GM12878 (cell line): Measurements from ENCODE around the gene PDCD1LG2. TPM values are rescaled to one million over a fixed set of nuclear protein-coding genes. Genes with fewer than 3 reads are reported as not detected.

Experiments used
- ATAC-seq: fragments of 200-7000 bp; cut with Tn5 transposase; 3 replicates; pipeline ENCODE4 v1.9.1; 2020; ENCODE audit warnings: mild to moderate bottlenecking, moderate library complexity
- BruUV-seq: library from RNA; stranded (reverse); fragments of 400-500 nt; replicated peaks from 2 replicates; lab custom pipeline; 2021; lab: Mats Ljungman, UMichigan
- CTCF ChIA-PET: fragments of 300-600 bp; sonication (Branson Sonifier 250); formaldehyde crosslinking; extraction: SDS; loops from one replicate; lab custom pipeline; 2021; ENCODE audit warnings: inconsistent platforms; lab: Yijun Ruan, JAX
- POLR2A ChIA-PET: fragments of 350-600 bp; formaldehyde crosslinking; extraction: SDS; loops from one replicate; lab custom pipeline; 2021; ENCODE audit warnings: inconsistent platforms; lab: Charles Lee
- RAD21 ChIA-PET: fragments of 300-600 bp; sonication (Branson Sonifier 250); formaldehyde crosslinking; loops from one replicate; lab custom pipeline; 2023; ENCODE audit warnings: antibody characterized with exemption; ENCODE audit not compliant: unreplicated experiment; lab: Charles Lee
- SMC1A ChIA-PET: fragments of 300-600 bp; sonication (Branson Sonifier 250); formaldehyde crosslinking; loops from one replicate; lab custom pipeline; 2023; ENCODE audit not compliant: unreplicated experiment, uncharacterized antibody; lab: Charles Lee
- DNase-seq: peaks from one replicate; pipeline ENCODE4 v3.0.0-alpha.2; 2011; ENCODE audit warnings: low read depth, low spot score
- FAIRE-seq: peaks from 3 replicates; lab custom pipeline; 2011; peaks lifted over from hg19 to GRCh38; lab: Jason Lieb, UNC
- H2AFZ ChIP-seq: 2 replicates; pipeline ENCODE4 v1.6.0; 2011; ENCODE audit warnings: low read depth, low read length, control low read depth; ENCODE audit not compliant: control insufficient read depth
- H3K27ac ChIP-seq: 2 replicates; pipeline ENCODE4 v1.5.1; 2011; ENCODE audit warnings: control low read depth; ENCODE audit not compliant: control insufficient read depth, insufficient read depth
- H3K27me3 ChIP-seq, 2 experiments: replicated peaks in 1 of 2; 2 replicates each; pipeline versions ENCODE4 v1.6.0 to v1.6.1; 2011; ENCODE audit warnings: low read length in 1 of 2; ENCODE audit not compliant: control insufficient read depth in 2 of 2, insufficient read depth in 2 of 2
- H3K36me3 ChIP-seq, 2 experiments: 2 replicates each; pipeline ENCODE4 v1.5.1; 2011; ENCODE audit warnings: low read length in 1 of 2; ENCODE audit not compliant: control insufficient read depth in 2 of 2, insufficient read depth in 2 of 2
- H3K4me1 ChIP-seq: 2 replicates; pipeline ENCODE4 v1.6.1; 2011; ENCODE audit warnings: mild to moderate bottlenecking, low read length, moderate library complexity, mixed read lengths; ENCODE audit not compliant: control insufficient read depth, insufficient read depth
- H3K4me2 ChIP-seq: 2 replicates; pipeline ENCODE4 v1.6.0; 2011; ENCODE audit warnings: control low read depth; ENCODE audit not compliant: control insufficient read depth, insufficient read depth
- H3K4me3 ChIP-seq: fragments of 200-600 bp; sonication (generic); 2 replicates; pipeline ENCODE4 v1.5.1; 2016
- H3K79me2 ChIP-seq: 2 replicates; pipeline ENCODE4 v1.6.0; 2011; ENCODE audit warnings: low read length; ENCODE audit not compliant: control insufficient read depth, insufficient read depth
- H3K9ac ChIP-seq: 2 replicates; pipeline ENCODE4 v1.8.0; 2011; ENCODE audit warnings: low read length, control low read depth, mixed read lengths; ENCODE audit not compliant: control insufficient read depth, insufficient read depth
- H3K9me3 ChIP-seq: replicated peaks from 3 replicates; pipeline ENCODE4 v1.5.1; 2011; ENCODE audit warnings: mild to moderate bottlenecking, low read length; ENCODE audit not compliant: control insufficient read depth, insufficient read depth
- H4K20me1 ChIP-seq: 2 replicates; pipeline ENCODE4 v1.6.0; 2011; ENCODE audit not compliant: control insufficient read depth, insufficient read depth
- BCLAF1 ChIP-seq: fragments of 450-650 bp; IDR thresholded peaks from 2 replicates; pipeline ENCODE4 v1.6.1; 2017; ENCODE audit warnings: antibody characterized with exemption, mild to moderate bottlenecking, moderate library complexity
- CEBPZ ChIP-seq: fragments of 150-350 bp; IDR thresholded peaks from 2 replicates; pipeline ENCODE4 v1.6.1; 2016; ENCODE audit warnings: low read depth, low read length
- HSF1 ChIP-seq: fragments of 150-350 bp; IDR thresholded peaks from 2 replicates; pipeline ENCODE4 v1.6.1; 2014; ENCODE audit warnings: mild to moderate bottlenecking, low read depth, low read length
- IRF4 ChIP-seq: IDR thresholded peaks from 2 replicates; pipeline ENCODE4 v1.6.1; 2011; ENCODE audit warnings: low read depth, low read length
- IRF5 ChIP-seq: fragments of 450-650 bp; IDR thresholded peaks from 2 replicates; pipeline ENCODE4 v1.6.1; 2017; ENCODE audit warnings: borderline replicate concordance
- MTA3 ChIP-seq: IDR thresholded peaks from 2 replicates; pipeline ENCODE4 v1.6.1; 2012; ENCODE audit warnings: low read length, inconsistent platforms, borderline replicate concordance
- MYB ChIP-seq: fragments of 150-350 bp; IDR thresholded peaks from 2 replicates; pipeline ENCODE4 v1.6.1; 2014; ENCODE audit warnings: mild to moderate bottlenecking, low read depth, low read length, borderline replicate concordance
- SREBF1 ChIP-seq: IDR thresholded peaks from 2 replicates; pipeline ENCODE4 v1.6.1; 2012; ENCODE audit warnings: mild to moderate bottlenecking, low read length
- SRF ChIP-seq, 2 experiments: IDR thresholded peaks; 2 replicates each; pipeline ENCODE4 v1.6.1; 2011; ENCODE audit warnings: low read depth in 2 of 2, low read length in 2 of 2, mild to moderate bottlenecking in 1 of 2, moderate library complexity in 1 of 2
- ZNF622 ChIP-seq: fragments of 450-650 bp; IDR thresholded peaks from 2 replicates; pipeline ENCODE4 v1.6.1; 2017; ENCODE audit warnings: mild to moderate bottlenecking, inconsistent platforms
- WGBS: methylation state at CpG from one replicate; pipeline ENCODE4 v1.1.6; 2016; ENCODE audit warnings: low lambda C conversion rate; ENCODE audit not compliant: insufficient replicate concordance, insufficient coverage; ENCODE audit errors: missing lambda C conversion rate; 5-methylcytosine and 5-hydroxymethylcytosine counted together
- in situ Hi-C: fragments of 300-500 bp; cut with MboI; formaldehyde crosslinking; loops from 9 replicates; pipeline ENCODE4 v1.14.3; 2018; ENCODE audit warnings: mixed read lengths
- intact Hi-C: fragments of 100-400 bp; cut with micrococcal nuclease; formaldehyde crosslinking; loops from one replicate; pipeline ENCODE4 v1.14.2; 2022; ENCODE audit not compliant: unreplicated experiment
- polyA plus RNA-seq, 11 experiments: library from polyadenylated mRNA; depleted of rRNA in 4 of 11; unstranded in 6 of 11; stranded (reverse) in 5 of 11; fragments of >200 nt; fragmentation: Nextera tagmentation in 4 of 11; fragmentation: Illumina TruSeq in 1 of 11; extraction: Ambion mirVana in 4 of 11; extraction: Trizol in 1 of 11; gene quantifications; 1 replicate in 1 of 11; 2 replicates in 10 of 11; pipeline versions ENCODE4 v1.2.1 to v1.2.3, GENCODE V29; 2011 to 2016; ENCODE audit warnings: inconsistent platforms in 2 of 11, missing spikeins in 2 of 11, low read depth in 1 of 11
- total RNA-seq, 4 experiments: library from RNA; depleted of rRNA in 3 of 4; stranded (reverse); fragments of >200 nt in 3 of 4; fragmentation: Illumina TruSeq in 1 of 4; extraction: Trizol in 1 of 4; gene quantifications; 2 replicates each; pipeline versions ENCODE4 v1.2.1 to v1.2.3, GENCODE V29; 2013 to 2021
- TF ChIP-seq, protein P1 (sequence below): fragments of 450-650 bp; IDR thresholded peaks from 2 replicates; pipeline ENCODE4 v1.6.1; 2016; ENCODE audit warnings: mild to moderate bottlenecking

The PDCD1LG2 gene
- total and polyA plus RNA-seq, 10 of the 15 experiments (the other 5 are each of a cell fraction or from before 2014, with no cell fraction given), result 1.5 to 37.3 (median 3.0) TPM

DNA sequence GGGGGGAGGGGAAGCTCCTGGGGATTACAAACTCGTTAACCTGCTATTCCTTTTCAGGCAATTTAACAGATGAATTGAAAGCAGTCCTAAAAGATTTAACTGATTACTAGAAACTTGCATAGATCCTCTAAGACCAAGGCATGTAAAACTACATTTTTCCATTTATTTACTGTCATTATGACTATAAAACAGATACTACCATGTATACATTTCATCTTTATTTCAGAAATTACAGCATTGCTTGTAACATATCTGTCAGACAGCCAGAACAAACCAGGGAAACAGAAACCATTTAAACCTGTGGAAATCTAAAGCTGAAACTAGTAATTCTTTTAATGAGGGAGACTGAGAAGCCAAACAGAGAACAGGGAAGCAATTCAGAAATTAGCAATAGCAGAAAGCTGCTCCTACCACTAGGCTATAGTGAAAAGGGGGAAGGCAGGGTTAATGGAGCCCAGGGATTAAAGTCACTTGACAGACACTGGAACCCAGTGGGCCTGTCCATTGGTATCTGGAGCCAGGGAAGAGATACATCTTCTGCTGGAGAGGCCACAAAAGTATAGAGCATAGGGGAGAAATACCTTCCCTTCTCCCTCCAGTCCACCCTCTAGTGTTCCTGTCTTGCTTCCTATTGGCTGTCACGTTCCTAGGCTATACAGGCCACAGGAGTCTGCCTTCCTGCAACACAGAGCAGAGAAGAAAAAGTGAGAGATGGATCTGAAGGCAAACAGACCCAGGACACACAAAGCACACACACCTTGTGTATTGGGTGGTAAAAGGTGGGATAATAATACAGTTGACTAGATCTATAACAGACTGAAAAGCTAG, 33.8 kb downstream of the PDCD1LG2 start:
- no peak overlapping the region for H3K27ac ChIP-seq
- H4K20me1 ChIP-seq, result no peaks in the 10 kb centered on the region
- SMC1A ChIA-PET, result interaction anchor here (0.7 to 4.6 kb wide), 4 partner anchors 9 to 67 kb away, joined by 3 to 26 read pairs (median 4); no protein-coding TSS in a partner anchor
- H3K27me3 ChIP-seq, result no peaks in the 10 kb centered on the region
- H3K36me3 ChIP-seq, result no peaks in the 10 kb centered on the region
- no peak overlapping the region for H3K4me2 ChIP-seq
- no peak for DNase-seq
- intact Hi-C loops (no loop called here), in situ Hi-C loops (no loop called here)
- RAD21 ChIA-PET, result interaction anchor here (1.1 kb wide), 1 partner anchor 94 kb away, joined by 3 read pairs; the partner anchor contains the start of gene CD274
- H3K4me3 ChIP-seq, result no peak overlapping the region
- H3K4me1 ChIP-seq, result no peaks in the 10 kb centered on the region; the same call in none of the 2 replicates
- H3K9me3 ChIP-seq, result peaks cover 5% of the 10 kb centered on the region; the same call in 1 of the 3 replicates
- ATAC-seq, result peak; percentile 52
- POLR2A ChIA-PET, result interaction anchor here (1.7 kb wide), 1 partner anchor 14 kb away, joined by 4 read pairs; no protein-coding TSS in a partner anchor
- TF ChIP-seq SRF (IDR thresholded peaks at IDR 0.05; ENCODE audit: low read depth in 2 of 2, low read length in 2 of 2), result no peak
- no peak for TF ChIP-seq SREBF1
- TF ChIP-seq MTA3, result no peak
- TF ChIP-seq MYB, result no peak
- TF ChIP-seq CEBPZ, result no peak
- TF ChIP-seq HSF1, result no peak
- TF ChIP-seq ZNF622, result no peak
- TF ChIP-seq BCLAF1, result no peak
- TF ChIP-seq, protein P1, sequence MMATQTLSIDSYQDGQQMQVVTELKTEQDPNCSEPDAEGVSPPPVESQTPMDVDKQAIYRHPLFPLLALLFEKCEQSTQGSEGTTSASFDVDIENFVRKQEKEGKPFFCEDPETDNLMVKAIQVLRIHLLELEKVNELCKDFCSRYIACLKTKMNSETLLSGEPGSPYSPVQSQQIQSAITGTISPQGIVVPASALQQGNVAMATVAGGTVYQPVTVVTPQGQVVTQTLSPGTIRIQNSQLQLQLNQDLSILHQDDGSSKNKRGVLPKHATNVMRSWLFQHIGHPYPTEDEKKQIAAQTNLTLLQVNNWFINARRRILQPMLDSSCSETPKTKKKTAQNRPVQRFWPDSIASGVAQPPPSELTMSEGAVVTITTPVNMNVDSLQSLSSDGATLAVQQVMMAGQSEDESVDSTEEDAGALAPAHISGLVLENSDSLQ, result no peak
- TF ChIP-seq IRF5, result no peak
- no peak for TF ChIP-seq IRF4
- no peak for FAIRE-seq
- no peaks in the 10 kb centered on the region; the same call in 1 of the 2 replicates for H3K79me2 ChIP-seq
- no TSS peak for BruUV-seq
- 65% methylated on average over 2 of the region's 2 CpGs for WGBS
- H2AFZ ChIP-seq, result no peak overlapping the region
- CTCF ChIA-PET, result no interaction called here
- no peak overlapping the region for H3K9ac ChIP-seq
